Type B pancreatic cell (in vitro differentiated cells): ENCODE measurements around the gene COL8A1. TPM values are rescaled to one million over a fixed set of nuclear protein-coding genes. Genes with fewer than 3 reads are reported as not detected.

Source experiments
- DNase-seq: peaks from one replicate; pipeline ENCODE4 v3.0.0; 2021; ENCODE audit warnings: mixed read lengths; ENCODE audit not compliant: unreplicated experiment; ENCODE audit errors: extremely low spot score
- H3K27ac Mint-ChIP-seq: 2 replicates; pipeline ENCODE4 v1.8.0; 2021; ENCODE audit warnings: mild to moderate bottlenecking, mixed read lengths
- H3K27me3 Mint-ChIP-seq: 2 replicates; pipeline ENCODE4 v1.8.0; 2021; ENCODE audit warnings: mixed read lengths
- H3K36me3 Mint-ChIP-seq: 2 replicates; pipeline ENCODE4 v1.8.0; 2021; ENCODE audit warnings: mixed read lengths
- H3K4me1 Mint-ChIP-seq: one replicate; pipeline ENCODE4 v1.8.0; 2021; ENCODE audit warnings: mixed read lengths; ENCODE audit not compliant: unreplicated experiment
- H3K4me3 Mint-ChIP-seq: 2 replicates; pipeline ENCODE4 v1.8.0; 2021; ENCODE audit warnings: mild to moderate bottlenecking, mixed read lengths
- H3K9me3 Mint-ChIP-seq: 2 replicates; pipeline ENCODE4 v1.8.0; 2021; ENCODE audit warnings: mixed read lengths
- CTCF ChIP-seq: fragments of 200-600 bp; sonication (generic); conservative IDR thresholded peaks from 2 replicates; pipeline ENCODE4 v1.5.0; 2021; ENCODE audit warnings: antibody characterized with exemption, mild to moderate bottlenecking
- total RNA-seq: library from RNA; stranded (reverse); gene quantifications from 2 replicates; pipeline ENCODE4 v1.2.1, GENCODE V29; 2021; ENCODE audit warnings: low replicate concordance

The COL8A1 gene
- total RNA-seq, 1 donor from 2014 or later = 2.6 TPM

- Mint-ChIP-seq H3K9me3 (no peaks in the 10 kb centered on the region), H3K4me1 (peaks cover 32% of the 10 kb centered on the region), H3K27ac (peak overlapping the region; percentile 100), H3K4me3 (peak overlapping the region; percentile 99), H3K36me3 (peaks cover 5% of the 10 kb centered on the region), H3K27me3 (no peaks in the 10 kb centered on the region)
- no peak for TF ChIP-seq CTCF
- no peak for DNase-seq
These were observed 180.4 kb downstream of the COL8A1 start for GRCh38 chr3:99818818-99819217.

DNA sequence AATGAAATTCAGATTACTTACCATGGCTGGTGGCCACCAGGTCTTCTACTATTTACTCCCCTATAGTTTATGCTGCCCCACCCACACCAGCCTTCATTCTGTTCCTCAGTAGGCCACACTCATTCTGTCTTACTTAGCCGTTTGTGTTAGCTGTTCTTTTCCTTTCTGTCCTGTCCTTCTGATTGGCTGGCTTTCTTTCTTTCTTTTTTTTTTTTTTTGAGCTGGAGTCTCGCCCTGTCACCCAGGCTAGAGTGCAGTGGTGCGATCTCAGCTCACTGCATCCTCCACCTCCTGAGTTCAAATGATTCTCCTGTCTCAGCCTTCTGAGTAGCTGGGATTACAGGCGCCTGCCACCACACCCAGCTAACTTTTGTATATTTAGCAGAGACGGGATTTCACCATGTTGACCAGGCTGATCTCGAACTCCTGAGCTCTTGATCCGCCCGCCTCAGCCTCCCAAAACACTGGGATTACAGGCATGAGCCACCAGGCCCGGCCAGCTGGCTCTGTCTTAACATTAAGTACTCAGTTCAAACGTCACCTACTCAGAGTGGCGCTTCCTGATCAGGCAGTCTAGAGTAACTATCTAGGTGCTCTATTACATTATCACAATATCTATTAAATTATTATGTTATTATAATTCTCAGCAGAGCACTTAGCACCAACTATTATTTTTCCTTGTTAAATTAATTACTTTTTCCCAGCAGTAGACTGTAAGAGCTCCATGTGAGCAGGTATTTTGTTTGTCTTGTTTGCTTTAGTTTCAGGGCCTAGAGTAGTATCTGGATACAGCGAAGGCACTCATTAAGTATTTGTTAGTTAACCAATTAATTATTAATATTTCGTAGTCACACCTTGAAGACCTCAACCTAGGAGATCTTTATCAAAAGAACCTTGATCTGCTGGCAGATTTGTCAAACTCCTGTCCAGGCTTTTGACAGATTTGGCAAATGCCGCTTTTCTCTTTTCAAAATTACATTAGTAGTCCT lies 185.6 kb downstream of the COL8A1 start:
- Mint-ChIP-seq H3K4me3 (no peak overlapping the region), H3K4me1 (peaks cover 16% of the 10 kb centered on the region), H3K9me3 (no peaks in the 10 kb centered on the region), H3K27me3 (no peaks in the 10 kb centered on the region), H3K27ac (no peak overlapping the region), H3K36me3 (peaks cover 4% of the 10 kb centered on the region)
- TF ChIP-seq CTCF = no peak
- no peak for DNase-seq

GRCh38 chr3:99825004-99825640 lies 186.7 kb downstream of the COL8A1 start:
- Mint-ChIP-seq H3K4me1 (peaks cover 13% of the 10 kb centered on the region), H3K36me3 (no peaks in the 10 kb centered on the region), H3K27me3 (no peaks in the 10 kb centered on the region), H3K4me3 (no peak overlapping the region), H3K27ac (no peak overlapping the region), H3K9me3 (no peaks in the 10 kb centered on the region)
- no peak for DNase-seq
- no peak for TF ChIP-seq CTCF

DNA sequence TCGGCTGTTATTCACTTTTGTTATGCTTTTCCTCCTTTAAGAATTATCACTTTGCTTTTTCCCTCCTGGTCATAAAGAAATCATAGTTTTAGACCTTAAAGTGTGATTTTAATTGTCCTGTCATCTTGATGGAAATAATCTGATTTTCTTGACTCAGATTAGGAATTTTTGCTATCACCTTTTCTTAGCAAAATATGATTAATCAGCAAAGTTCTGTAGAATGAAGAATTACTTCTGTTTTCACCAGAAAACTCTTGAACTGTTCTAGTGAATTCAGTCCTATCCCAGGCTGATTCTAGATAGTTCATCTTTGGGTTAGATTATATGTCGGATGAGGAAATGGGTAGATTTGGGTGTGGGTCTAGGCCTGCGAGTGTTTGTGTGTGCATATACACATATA lies 191.4 kb downstream of the COL8A1 start:
- H3K4me3 Mint-ChIP-seq = no peak overlapping the region
- H3K9me3 Mint-ChIP-seq = no peaks in the 10 kb centered on the region
- DNase-seq = no peak
- no peaks in the 10 kb centered on the region for H3K27me3 Mint-ChIP-seq
- H3K4me1 Mint-ChIP-seq = peaks cover 6% of the 10 kb centered on the region
- no peak for TF ChIP-seq CTCF
- H3K27ac Mint-ChIP-seq = no peak overlapping the region
- no peaks in the 10 kb centered on the region for H3K36me3 Mint-ChIP-seq

DNA sequence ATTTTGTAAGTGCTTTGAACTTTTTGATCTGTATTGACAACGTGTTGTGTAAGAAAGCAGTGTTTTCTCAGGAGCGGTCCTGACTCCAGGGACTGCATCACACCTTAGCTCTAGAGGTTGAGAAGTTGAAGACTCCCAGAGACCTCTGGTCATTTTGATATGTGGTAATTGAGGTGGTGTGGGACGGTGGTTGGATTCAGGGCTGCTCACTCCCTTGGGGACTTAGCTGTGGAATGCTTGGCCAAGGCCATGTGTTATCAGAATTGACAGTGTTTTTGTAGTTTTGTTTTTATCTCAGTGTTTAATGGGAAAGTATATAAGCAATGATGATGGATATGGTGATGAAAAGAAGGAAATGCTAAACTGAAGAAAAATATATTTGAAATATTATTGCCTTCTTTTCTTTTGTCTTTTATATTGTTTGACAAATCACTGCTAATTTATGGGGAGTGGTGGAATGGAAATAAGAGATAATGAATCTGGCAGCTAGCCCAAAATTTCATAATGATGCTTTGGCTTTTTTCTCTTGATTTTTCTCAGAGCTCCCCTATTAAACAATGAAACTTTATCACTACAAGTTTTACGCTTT lies 195.3 kb downstream of the COL8A1 start:
- Mint-ChIP-seq H3K9me3 (no peaks in the 10 kb centered on the region), H3K4me3 (no peak overlapping the region), H3K36me3 (no peaks in the 10 kb centered on the region), H3K27me3 (no peaks in the 10 kb centered on the region), H3K27ac (no peak overlapping the region), H3K4me1 (peaks cover 6% of the 10 kb centered on the region)
- TF ChIP-seq CTCF = no peak
- DNase-seq = no peak
